ENCODE results near the gene NALCN. TPM values are rescaled to one million over a fixed set of nuclear protein-coding genes. Genes with fewer than 3 reads are reported as not detected.

NALCN gene
- total RNA-seq, 1 donor from 2014 or later, result 0.35 TPM

DNA sequence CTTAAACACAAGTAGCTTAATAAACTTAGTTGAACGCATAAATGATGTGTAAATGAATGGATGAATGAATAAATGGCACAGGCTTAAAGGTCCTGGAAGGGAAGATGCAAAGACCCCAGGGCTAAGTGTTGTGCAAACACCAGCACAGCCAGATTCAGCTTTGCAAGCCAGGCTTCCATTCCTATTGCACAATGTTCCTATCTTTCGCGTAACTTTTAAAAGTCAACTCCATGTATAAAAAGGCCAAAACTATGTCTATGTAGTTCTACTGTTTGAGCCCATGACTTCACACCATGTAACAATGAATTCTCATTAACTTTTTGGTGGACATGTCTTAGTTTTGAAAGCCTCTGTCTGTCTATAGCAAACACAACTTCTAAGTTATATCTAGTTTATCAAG lies 226.0 kb downstream of the NALCN start:
- Mint-ChIP-seq H3K4me1 (peaks cover 8% of the 10 kb centered on the region), H3K27ac (ENCODE audit: unreplicated experiment) (no peak overlapping the region), H3K4me3 (no peak overlapping the region), H3K27me3 (ENCODE audit: low read depth) (no peaks in the 10 kb centered on the region), H3K9me3 (no peaks in the 10 kb centered on the region), H3K36me3 (ENCODE audit: low read depth) (no peaks in the 10 kb centered on the region)
- TF ChIP-seq, protein P1, sequence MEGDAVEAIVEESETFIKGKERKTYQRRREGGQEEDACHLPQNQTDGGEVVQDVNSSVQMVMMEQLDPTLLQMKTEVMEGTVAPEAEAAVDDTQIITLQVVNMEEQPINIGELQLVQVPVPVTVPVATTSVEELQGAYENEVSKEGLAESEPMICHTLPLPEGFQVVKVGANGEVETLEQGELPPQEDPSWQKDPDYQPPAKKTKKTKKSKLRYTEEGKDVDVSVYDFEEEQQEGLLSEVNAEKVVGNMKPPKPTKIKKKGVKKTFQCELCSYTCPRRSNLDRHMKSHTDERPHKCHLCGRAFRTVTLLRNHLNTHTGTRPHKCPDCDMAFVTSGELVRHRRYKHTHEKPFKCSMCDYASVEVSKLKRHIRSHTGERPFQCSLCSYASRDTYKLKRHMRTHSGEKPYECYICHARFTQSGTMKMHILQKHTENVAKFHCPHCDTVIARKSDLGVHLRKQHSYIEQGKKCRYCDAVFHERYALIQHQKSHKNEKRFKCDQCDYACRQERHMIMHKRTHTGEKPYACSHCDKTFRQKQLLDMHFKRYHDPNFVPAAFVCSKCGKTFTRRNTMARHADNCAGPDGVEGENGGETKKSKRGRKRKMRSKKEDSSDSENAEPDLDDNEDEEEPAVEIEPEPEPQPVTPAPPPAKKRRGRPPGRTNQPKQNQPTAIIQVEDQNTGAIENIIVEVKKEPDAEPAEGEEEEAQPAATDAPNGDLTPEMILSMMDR (conservative IDR thresholded peaks at IDR 0.05), result no peak
- no peak for DNase-seq (ENCODE audit: low read depth, low spot score)

DNA sequence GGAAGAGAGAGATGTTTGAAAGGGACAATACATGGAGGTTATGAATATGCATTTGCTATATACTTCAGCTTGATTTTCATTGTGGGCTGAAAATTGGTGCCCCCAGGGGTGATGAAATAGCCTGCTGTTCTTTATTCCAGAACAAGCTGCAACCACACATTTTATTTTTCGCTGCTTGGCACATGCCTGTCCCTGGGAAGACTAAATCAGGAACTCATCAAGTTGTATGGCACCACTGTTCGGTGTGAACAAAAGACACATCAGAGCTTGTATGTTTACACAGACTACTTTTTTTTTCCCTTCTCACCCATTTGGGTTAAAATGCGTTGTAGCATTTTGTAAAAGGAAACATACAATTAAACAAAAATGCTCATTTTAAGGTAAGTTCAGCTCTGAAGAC lies 230.7 kb downstream of the NALCN start:
- DNase-seq (ENCODE audit: low read depth, low spot score), result no peak
- no peaks in the 10 kb centered on the region for H3K9me3 Mint-ChIP-seq
- TF ChIP-seq, protein P1 (conservative IDR thresholded peaks at IDR 0.05), result no peak
- no peaks in the 10 kb centered on the region for H3K27me3 Mint-ChIP-seq (ENCODE audit: low read depth)
- H3K4me3 Mint-ChIP-seq, result no peak overlapping the region
- H3K36me3 Mint-ChIP-seq (ENCODE audit: low read depth), result no peaks in the 10 kb centered on the region
- peaks cover 12% of the 10 kb centered on the region for H3K4me1 Mint-ChIP-seq
- H3K27ac Mint-ChIP-seq (ENCODE audit: unreplicated experiment), result no peak overlapping the region

DNA sequence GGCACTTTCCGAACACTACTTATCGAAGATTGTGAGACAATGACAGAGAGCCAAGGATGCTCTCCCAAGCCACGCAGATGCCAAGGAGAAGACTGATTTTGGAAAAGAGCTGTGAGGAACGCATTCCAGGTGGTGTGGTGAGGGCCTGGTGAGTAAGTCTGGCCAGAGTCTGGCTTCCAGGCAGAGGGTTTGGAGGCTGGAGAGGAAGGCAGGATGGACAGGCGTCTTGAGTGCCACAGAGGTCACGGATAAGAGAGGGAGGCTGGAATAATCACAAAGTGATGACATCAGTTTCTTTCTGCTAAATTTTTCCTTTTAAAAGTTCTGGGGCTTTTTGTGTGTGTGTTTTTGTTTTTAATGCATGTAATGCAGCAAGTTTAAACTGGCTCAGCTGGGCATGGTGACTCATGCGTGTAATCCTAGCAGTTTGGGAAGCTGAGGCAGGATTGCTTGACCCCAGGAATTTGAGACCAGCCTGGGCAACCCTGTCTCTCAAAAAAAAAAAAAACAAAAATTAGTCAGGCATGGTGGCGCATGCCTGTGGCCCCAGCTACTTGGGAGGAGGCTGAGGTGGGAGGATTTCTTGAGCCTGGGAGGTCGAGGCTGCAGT lies 235.1 kb downstream of the NALCN start:
- TF ChIP-seq, protein P1 (conservative IDR thresholded peaks at IDR 0.05), result no peak
- H3K4me1 Mint-ChIP-seq, result peaks cover 12% of the 10 kb centered on the region
- DNase-seq (ENCODE audit: low read depth, low spot score), result no peak
- no peaks in the 10 kb centered on the region for H3K36me3 Mint-ChIP-seq (ENCODE audit: low read depth)
- H3K4me3 Mint-ChIP-seq, result no peak overlapping the region
- H3K9me3 Mint-ChIP-seq, result no peaks in the 10 kb centered on the region
- no peak overlapping the region for H3K27ac Mint-ChIP-seq (ENCODE audit: unreplicated experiment)
- no peaks in the 10 kb centered on the region for H3K27me3 Mint-ChIP-seq (ENCODE audit: low read depth)

DNA sequence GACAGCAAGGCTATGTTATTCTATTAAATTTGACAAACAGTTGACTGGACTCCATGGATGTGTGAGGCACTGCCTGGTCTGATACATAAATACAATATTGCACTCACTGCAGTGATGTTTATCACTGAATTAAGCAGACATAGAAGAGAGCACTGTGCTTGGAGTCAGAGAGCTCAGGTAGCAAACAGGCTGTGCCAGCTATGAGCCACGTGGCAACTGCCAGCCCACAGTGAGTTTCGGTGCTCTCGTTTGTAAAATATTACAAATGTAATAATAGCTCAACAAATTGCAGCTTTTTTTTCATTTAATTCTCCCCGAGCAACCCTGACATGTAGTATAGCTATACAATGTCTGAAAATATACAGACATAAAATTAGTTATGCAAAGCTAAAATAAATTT lies 237.3 kb downstream of the NALCN start:
- no peaks in the 10 kb centered on the region for H3K9me3 Mint-ChIP-seq
- H3K4me3 Mint-ChIP-seq, result no peak overlapping the region
- H3K27me3 Mint-ChIP-seq (ENCODE audit: low read depth), result no peaks in the 10 kb centered on the region
- DNase-seq (ENCODE audit: low read depth, low spot score), result no peak
- H3K4me1 Mint-ChIP-seq, result no peaks in the 10 kb centered on the region
- no peaks in the 10 kb centered on the region for H3K36me3 Mint-ChIP-seq (ENCODE audit: low read depth)
- no peak overlapping the region for H3K27ac Mint-ChIP-seq (ENCODE audit: unreplicated experiment)
- TF ChIP-seq, protein P1 (conservative IDR thresholded peaks at IDR 0.05), result no peak

DNA sequence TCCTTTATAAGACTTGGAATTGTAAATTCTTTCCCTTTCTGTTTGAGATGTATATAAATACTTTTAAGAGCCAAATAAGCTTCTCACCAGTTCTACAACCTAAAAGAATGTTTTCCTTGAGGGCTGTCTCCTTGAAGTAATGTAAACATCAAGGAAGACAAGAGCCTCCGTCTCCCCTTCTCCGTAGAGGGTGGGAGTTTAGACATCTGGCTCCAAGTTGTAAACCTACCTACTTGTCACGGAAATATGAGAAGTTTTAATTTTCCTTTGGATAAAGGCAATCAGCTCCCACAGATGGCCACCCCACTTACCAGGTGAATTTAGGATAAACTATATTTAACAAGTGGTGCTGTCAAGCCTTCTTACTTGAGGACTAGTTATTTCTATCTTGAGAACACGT lies 237.9 kb downstream of the NALCN start:
- no peak overlapping the region for H3K27ac Mint-ChIP-seq (ENCODE audit: unreplicated experiment)
- H3K36me3 Mint-ChIP-seq (ENCODE audit: low read depth), result no peaks in the 10 kb centered on the region
- no peak for DNase-seq (ENCODE audit: low read depth, low spot score)
- TF ChIP-seq, protein P1 (conservative IDR thresholded peaks at IDR 0.05), result no peak
- H3K27me3 Mint-ChIP-seq (ENCODE audit: low read depth), result no peaks in the 10 kb centered on the region
- no peak overlapping the region for H3K4me3 Mint-ChIP-seq
- no peaks in the 10 kb centered on the region for H3K9me3 Mint-ChIP-seq
- no peaks in the 10 kb centered on the region for H3K4me1 Mint-ChIP-seq

All from neural crest cell (in vitro differentiated cells).